ENCODE results near the gene DAPL1.

- TF ChIP-seq, protein P1, sequence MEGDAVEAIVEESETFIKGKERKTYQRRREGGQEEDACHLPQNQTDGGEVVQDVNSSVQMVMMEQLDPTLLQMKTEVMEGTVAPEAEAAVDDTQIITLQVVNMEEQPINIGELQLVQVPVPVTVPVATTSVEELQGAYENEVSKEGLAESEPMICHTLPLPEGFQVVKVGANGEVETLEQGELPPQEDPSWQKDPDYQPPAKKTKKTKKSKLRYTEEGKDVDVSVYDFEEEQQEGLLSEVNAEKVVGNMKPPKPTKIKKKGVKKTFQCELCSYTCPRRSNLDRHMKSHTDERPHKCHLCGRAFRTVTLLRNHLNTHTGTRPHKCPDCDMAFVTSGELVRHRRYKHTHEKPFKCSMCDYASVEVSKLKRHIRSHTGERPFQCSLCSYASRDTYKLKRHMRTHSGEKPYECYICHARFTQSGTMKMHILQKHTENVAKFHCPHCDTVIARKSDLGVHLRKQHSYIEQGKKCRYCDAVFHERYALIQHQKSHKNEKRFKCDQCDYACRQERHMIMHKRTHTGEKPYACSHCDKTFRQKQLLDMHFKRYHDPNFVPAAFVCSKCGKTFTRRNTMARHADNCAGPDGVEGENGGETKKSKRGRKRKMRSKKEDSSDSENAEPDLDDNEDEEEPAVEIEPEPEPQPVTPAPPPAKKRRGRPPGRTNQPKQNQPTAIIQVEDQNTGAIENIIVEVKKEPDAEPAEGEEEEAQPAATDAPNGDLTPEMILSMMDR (IDR thresholded peaks at IDR 0.05): no peak
- no peak for TF ChIP-seq POLR2A (IDR thresholded peaks at IDR 0.05)
These were observed 28.6 kb upstream of the DAPL1 start for GRCh38 chr2:158766524-158766923.
